ENCODE results near the gene GARS1. TPM values are rescaled to one million over a fixed set of nuclear protein-coding genes. Genes with fewer than 3 reads are reported as not detected.
"Not testable (repeated sequence)": the region's sequence is repeated elsewhere in the genome, so short reads cannot be mapped to it uniquely, and the experiment has no call there.

GARS1 gene
- polyA plus RNA-seq, 1 donor: 99.6 TPM

DNA sequence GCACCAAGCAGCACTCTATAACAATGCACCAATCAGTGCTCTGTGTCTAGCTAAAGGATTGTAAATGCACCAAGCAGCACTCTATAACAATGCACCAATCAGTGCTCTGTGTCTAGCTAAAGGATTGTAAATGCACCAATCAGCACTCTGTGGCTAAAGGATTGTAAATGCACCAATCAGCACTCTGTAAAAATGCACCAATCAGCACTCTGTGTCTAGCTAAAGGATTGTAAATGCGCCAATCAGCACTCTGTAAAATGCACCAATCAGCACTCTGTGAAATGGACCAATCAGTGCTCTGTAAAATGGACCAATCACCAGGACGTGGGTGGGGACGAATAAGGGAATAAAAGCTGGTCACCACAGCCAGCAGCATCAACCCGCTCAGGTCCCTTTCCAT, 24.4 kb upstream of the GARS1 start:
- not testable (repeated sequence) for DNase-seq

GRCh38 chr7:30572212-30572841, 22.4 kb upstream of the GARS1 start:
- no peak for DNase-seq

GRCh38 chr7:30575910-30576309, 18.8 kb upstream of the GARS1 start:
- DNase-seq: no peak

DNA sequence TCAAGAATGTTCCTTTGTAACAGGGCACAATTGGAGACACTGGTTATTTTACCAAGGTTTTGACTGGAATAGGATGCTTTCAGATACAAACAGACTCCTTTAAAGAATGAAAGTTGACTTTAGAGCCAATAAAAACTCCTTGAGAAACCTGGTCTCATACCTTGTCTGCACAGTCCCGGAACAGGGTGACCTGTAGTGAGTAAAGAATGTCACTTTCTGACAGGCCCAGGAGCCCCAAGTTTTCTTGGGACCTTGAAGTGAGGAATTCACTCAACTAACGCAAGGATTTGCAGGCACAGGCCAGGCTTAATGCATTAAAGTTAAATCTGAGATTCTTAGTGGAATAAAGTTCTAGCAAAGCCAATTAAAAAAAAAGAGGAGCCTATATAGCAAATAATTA, 11.5 kb upstream of the GARS1 start:
- DNase-seq: no peak

DNA sequence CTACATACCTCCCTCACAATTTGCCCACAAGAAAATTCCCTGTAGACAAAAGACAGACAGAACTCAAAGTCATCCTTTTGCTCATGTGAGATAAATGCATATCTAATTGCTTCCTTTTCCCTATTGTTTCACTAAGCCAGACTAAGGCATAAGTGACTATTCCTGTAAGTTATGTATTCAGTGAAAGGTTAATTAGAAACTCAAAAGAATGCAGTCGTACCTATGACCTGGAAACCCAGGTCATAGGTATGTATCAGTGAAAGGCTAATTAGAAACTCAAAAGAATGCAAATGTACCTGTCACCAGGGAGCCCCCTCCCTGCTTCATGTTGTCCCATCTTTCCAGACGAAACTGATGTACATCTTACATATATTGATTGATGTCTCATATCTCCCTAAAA, 10.3 kb upstream of the GARS1 start:
- DNase-seq: no peak

DNA sequence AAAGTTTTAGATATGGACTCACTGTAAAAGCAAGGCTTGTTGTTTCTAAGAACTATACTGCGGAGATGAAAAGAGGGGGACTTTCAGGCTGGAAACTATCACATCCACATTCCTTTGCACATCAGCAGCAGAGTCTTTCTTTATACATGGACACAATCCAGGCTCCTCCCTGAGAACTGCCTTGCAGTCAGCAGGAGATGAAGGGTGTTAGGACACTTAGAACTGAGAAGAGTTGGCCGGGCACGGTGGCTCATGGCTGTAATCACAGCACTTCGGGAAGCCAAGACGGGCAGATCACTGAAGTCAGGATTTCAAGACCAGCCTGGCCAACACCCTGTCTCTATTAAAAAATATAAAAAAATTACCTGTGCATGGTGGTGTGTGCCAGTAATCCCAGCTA, 9.7 kb upstream of the GARS1 start:
- no peak for DNase-seq

GRCh38 chr7:30585675-30586074, 9.0 kb upstream of the GARS1 start:
- DNase-seq: no peak

GRCh38 chr7:30587547-30587946, 7.1 kb upstream of the GARS1 start:
- not testable (repeated sequence) for DNase-seq

- no peak for DNase-seq
These were observed 5.6 kb upstream of the GARS1 start for GRCh38 chr7:30589111-30589510.

DNA sequence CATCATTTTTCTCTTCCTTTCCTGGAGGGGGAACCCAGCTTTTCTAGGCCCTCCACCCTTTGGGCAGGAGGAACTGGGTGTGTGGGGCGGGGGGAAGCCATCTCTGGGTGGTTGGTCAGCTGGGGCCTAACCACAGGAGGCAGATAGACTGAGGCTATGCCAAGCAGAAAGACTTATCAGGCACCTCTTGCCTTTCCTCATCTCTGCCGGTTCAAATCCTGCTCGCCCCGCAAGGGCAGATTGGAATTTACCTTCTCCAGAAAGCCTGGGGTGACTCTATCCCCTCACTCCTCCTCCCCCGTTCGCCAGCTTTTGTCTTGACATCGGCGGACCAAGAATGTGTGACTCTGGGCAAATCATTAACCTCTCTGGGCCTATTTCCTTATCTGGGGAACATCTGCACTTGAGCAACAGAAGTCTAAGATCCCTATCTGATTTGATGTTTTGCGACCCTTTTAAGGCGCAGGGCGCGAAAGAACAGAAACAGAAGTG, 584 bp upstream of the GARS1 start:
- peak; percentile 63 for DNase-seq

DNA sequence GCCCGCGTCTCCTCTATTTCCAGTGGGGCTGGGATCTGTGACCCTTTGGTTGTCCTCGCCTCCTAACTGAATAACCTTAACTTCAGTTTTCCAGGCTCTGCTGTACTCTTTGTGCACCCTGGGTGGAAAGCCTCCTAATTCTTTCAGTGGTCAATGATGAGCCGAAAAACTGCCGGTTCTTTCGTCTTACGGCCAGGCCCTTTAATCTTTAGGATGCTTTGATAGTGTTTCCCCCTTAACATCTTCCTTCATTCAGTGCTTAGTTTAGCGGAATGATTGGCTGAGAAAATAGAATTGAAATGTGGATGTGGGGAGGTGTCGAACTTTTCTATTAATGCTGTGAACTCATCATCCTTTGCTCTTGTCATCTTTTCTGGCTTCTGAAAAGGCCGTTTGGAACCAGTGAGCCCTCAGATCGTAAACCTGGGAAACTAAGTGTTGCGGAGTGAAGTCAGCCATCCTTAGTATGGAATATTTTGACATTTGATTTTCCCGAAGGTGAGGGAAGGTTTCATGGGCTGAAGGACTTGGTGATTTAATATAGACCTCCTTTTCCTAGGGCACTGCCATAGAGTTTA, 847 bp downstream of the GARS1 start:
- peak; percentile 6 for DNase-seq

DNA sequence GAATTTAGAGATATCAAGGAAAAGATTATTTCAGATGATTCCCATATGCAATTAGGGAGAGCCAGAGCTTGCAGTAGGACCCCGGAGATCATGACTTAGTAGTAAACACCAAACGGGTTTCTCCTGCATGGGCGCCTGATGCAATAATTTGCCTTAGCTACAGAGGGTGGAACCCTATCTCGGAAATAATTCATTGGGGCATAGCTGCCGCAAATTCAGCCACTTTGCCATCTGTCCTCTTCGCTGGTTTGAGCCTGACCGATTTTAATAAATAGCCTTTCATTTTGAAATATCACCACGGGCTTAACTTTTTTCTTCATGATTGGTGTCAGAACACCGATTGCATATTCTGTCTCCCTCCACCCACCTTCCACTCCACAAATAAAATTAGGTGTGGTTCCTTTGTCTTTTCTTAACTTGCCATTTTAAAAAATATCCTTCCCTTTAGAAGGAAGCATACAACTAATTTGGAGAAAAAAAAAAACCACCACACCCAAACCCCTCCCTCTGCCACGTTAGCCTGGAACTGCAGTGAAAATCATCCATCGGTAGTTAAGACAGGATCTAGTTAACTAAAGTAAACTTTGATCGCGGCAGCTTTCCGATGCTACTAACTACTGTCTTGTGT, 1.4 kb downstream of the GARS1 start:
- DNase-seq: no peak

DNA sequence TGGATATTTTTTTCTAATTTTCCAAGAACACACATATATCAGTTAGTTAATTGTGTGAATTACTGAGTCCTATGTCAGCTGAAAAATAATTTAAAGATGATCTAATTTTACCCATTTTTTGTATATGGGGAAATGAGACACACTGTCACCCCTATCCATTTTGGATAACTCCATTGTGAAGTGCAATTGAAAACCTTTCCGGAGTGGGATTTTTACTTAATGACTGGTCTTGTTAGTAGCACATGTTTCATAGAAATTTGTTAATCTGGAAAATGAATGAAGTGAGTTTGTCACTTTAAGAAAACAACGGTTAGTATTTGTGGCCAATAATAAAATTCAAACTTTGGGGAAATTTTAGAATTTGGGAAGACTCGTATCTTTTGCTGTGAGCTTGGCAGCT, 2.0 kb downstream of the GARS1 start:
- DNase-seq: no peak

DNA sequence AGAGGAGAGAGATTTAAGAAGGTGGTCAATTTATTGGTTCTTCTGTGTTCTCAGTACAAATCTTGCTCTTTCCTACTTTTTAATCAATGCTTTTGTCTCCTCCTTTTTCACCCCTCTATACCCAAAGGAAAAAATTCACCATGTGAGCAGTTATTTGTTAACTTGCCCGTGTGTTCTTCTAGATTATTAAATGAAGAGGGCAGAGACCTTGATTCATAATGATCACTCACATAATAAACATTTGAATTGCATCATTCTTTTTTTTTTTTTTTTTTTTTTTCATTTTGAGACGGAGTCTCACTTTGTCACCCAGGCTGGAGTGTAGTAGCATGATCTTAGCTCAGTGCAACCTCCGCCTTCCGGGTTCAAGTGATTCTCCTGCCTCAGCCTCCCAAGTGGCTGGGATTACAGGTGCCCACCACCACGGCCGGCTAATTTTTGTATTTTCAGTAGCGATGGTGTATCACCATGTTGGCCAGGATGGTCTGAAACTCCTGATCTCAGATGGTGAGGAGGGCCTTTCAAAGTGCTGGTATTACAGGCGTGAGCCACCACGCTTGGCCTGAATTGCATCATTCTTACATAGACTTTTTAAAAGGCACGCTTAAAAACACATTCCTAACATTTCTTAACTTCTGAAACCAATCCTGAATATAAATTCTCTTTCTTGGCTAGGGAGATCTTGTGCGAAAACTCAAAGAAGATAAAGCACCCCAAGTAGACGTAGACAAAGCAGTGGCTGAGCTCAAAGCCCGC, 3.6 kb downstream of the GARS1 start:
- no peak for DNase-seq

DNA sequence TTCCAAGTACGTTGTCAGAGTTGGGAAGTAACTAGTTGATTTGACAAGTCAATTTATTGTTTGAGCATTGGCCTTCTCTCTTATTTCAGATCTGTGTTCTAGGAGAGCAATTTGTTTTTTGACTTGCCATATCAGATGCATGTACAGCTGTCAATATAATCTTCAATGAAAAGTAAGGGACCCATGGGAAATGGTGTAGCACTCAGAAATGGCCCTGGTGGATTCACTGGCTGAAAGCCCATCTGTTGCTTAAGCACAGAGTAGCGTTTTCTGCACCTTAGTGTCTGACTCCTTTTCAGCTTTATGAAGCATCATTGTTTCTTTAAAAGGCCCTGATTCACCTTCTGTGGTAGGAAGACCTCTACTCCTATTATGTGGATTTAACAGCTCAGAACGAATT, 10.2 kb downstream of the GARS1 start:
- DNase-seq: no peak

GRCh38 chr7:30605832-30606231, 11.2 kb downstream of the GARS1 start:
- DNase-seq: no peak

- no peak for DNase-seq
These were observed 18.1 kb downstream of the GARS1 start for GRCh38 chr7:30612658-30613265.

DNA sequence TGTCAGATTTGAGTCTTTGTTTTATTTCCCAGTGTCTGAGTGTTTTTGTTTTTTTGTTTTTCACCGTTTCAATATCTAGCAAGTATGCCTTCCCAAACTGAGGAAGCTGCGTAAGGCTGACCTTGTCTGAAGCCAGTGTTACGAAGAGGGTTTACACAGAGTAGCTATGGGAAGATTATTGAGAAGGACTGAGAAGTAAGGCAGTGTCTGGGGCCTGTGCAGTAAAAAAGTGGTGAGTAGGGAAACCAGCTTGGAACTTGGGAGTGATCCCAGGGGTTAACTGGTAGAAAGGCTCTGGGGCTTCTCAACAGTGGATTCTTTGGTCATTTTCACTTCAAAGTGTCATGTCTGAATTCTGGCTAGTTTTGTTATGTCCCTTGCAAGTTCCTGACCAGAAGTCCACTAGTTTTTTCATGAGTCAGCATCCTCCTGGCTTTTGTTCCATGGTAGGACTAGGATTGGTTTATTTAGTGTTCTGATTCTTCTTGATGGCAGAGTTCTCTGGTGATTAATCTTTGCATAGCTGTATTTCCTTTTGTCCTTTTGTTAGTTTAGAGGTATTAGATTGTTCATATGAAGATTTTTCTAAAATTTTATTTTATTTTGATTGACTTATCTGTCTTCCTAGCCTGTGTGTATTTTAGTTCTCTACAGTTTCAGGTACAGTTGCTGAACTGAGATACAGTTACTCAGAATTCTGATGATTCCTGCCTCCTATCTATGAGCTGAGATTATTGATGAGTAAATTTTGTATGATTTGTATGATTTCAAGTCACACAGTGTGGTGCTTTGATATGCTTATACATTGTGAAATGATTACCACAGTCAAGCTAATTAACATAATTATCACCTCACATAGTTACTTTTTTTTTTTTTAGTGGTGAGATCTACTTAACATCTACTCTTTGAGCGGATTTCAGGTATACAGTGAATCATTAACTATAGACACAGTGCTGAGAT, 19.0 kb downstream of the GARS1 start:
- DNase-seq: no peak

DNA sequence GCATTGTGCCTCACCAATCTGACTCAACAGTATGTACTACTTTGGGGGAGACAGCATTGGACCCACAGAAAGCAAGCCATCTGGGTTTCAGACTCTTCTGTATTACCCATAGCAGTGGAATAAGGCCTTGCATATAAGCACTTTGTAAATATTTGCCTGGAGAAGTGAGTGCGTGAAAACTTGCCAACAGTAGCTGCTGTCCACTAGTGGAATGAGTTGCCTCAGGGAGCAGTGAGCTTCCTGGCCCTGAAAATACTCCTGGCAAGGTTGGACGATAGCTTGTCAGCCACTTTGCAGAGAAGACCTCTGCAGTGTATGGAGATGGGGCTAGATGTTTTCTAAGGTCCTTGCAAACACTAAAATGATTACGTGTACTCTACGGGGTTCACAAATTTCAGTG, 21.6 kb downstream of the GARS1 start:
- DNase-seq: no peak

- DNase-seq: no peak
These were observed 22.7 kb downstream of the GARS1 start for GRCh38 chr7:30617359-30617758.

GRCh38 chr7:30618080-30618676, 23.5 kb downstream of the GARS1 start:
- no peak for DNase-seq
